Endothelial cell of umbilical vein (primary cell): Measurements from ENCODE around the gene CYB5A. TPM values are rescaled to one million over a fixed set of nuclear protein-coding genes. Genes with fewer than 3 reads are reported as not detected.

ENCODE experiments used
- BruUV-seq: library from RNA; stranded (reverse); fragments of 400-500 nt; replicated peaks from 2 replicates; lab custom pipeline; 2021; lab: Mats Ljungman, UMichigan
- CTCF ChIA-PET: fragments of 300-600, 350-600 bp; sonication (Branson Sonifier 250); formaldehyde crosslinking; loops from one replicate; lab custom pipeline; 2021; ENCODE audit warnings: antibody characterized with exemption, inconsistent platforms; lab: Charles Lee
- POLR2A ChIA-PET: fragments of 300-600, 350-600 bp; sonication (Branson Sonifier 250); formaldehyde crosslinking; loops from one replicate; lab custom pipeline; 2021; ENCODE audit warnings: antibody characterized with exemption, inconsistent platforms; lab: Charles Lee
- DNase-seq: peaks from one replicate; pipeline ENCODE4 v3.0.0-alpha.2; 2011; ENCODE audit warnings: low read depth, low spot score
- FAIRE-seq: peaks from 2 replicates; lab custom pipeline; 2011; peaks lifted over from hg19 to GRCh38; lab: Jason Lieb, UNC
- H2AFZ ChIP-seq: 2 replicates; pipeline ENCODE4 v1.6.0; 2012; ENCODE audit warnings: low read depth, low read length, control low read depth, inconsistent platforms
- H3K27ac ChIP-seq: 2 replicates; pipeline ENCODE4 v1.5.1; 2011; ENCODE audit warnings: low read depth, mild to moderate bottlenecking, control low read depth, low read length, moderate library complexity; ENCODE audit not compliant: insufficient read depth
- H3K27me3 ChIP-seq, 2 experiments: 2 replicates each; pipeline versions ENCODE4 v1.6.0 to v1.6.1; 2011; ENCODE audit warnings: low read length in 2 of 2, mixed read lengths in 1 of 2; ENCODE audit not compliant: control insufficient read depth in 2 of 2, insufficient read depth in 2 of 2
- H3K36me3 ChIP-seq, 2 experiments: 2 replicates in 1 of 2; 3 replicates in 1 of 2; pipeline ENCODE4 v1.5.1; 2011; ENCODE audit warnings: low read length in 2 of 2, mild to moderate bottlenecking in 1 of 2, moderate library complexity in 1 of 2; ENCODE audit not compliant: control insufficient read depth in 2 of 2, insufficient read depth in 2 of 2; ENCODE audit errors: extremely low read depth in 1 of 2
- H3K4me1 ChIP-seq: 3 replicates; pipeline ENCODE4 v1.5.1; 2011; ENCODE audit warnings: mild to moderate bottlenecking, low read length; ENCODE audit not compliant: control insufficient read depth, insufficient read depth; ENCODE audit errors: extremely low read depth
- H3K4me2 ChIP-seq: 2 replicates; pipeline ENCODE4 v1.6.1; 2011; ENCODE audit warnings: low read length, control low read depth, mixed read lengths; ENCODE audit not compliant: insufficient read depth
- H3K4me3 ChIP-seq, 3 experiments: fragments of 200-600 bp in 1 of 3; sonication (generic), shearing (Covaris generic) in 1 of 3; replicated peaks in 1 of 3; 2 replicates each; pipeline ENCODE4 v1.5.1; 2011 to 2016; ENCODE audit warnings: control low read depth in 3 of 3, low read length in 3 of 3, mild to moderate bottlenecking in 2 of 3, inconsistent platforms in 1 of 3, low read depth in 1 of 3, moderate library complexity in 1 of 3; ENCODE audit not compliant: insufficient read depth in 1 of 3
- H3K79me2 ChIP-seq: 2 replicates; pipeline ENCODE4 v1.6.0; 2012; ENCODE audit warnings: low read length, inconsistent platforms; ENCODE audit not compliant: control insufficient read depth, insufficient read depth
- H3K9ac ChIP-seq: replicated peaks from 2 replicates; pipeline ENCODE3; 2011; ENCODE audit warnings: low read length, control low read depth; ENCODE audit not compliant: insufficient read depth; ENCODE audit errors: extremely low read depth
- H3K9me1 ChIP-seq: replicated peaks from 3 replicates; pipeline ENCODE4 v1.6.0; 2011; ENCODE audit warnings: mild to moderate bottlenecking, low read length; ENCODE audit not compliant: control insufficient read depth, insufficient read depth; ENCODE audit errors: extremely low read depth
- H3K9me3 ChIP-seq: replicated peaks from 2 replicates; pipeline ENCODE4 v1.5.1; 2012; ENCODE audit warnings: low read length, inconsistent platforms; ENCODE audit not compliant: control insufficient read depth, insufficient read depth
- H4K20me1 ChIP-seq: replicated peaks from 2 replicates; pipeline ENCODE3; 2011; ENCODE audit warnings: mild to moderate bottlenecking, low read length; ENCODE audit not compliant: control insufficient read depth, insufficient read depth; ENCODE audit errors: extremely low read depth
- CTCF ChIP-seq, 2 donors: IDR thresholded peaks; 1 replicate in 1 of 2; 2 replicates in 1 of 2; pipeline ENCODE4 v1.5.1; 2011; ENCODE audit warnings: low read length in 2 of 2, mild to moderate bottlenecking in 2 of 2, moderate library complexity in 2 of 2, control low read depth in 1 of 2, inconsistent platforms in 1 of 2, low read depth in 1 of 2; ENCODE audit not compliant: insufficient read depth in 1 of 2; ENCODE audit errors: extremely low read depth in 1 of 2
- EZH2 ChIP-seq: IDR thresholded peaks from 2 replicates; pipeline ENCODE4 v1.6.1; 2012; ENCODE audit warnings: borderline replicate concordance, low read depth, mild to moderate bottlenecking, moderate library complexity, low read length, inconsistent platforms; ENCODE audit not compliant: severe bottlenecking
- FOS ChIP-seq: IDR thresholded peaks from 2 replicates; pipeline ENCODE4 v1.6.1; 2011; ENCODE audit warnings: mild to moderate bottlenecking, low read length, moderate library complexity, borderline replicate concordance; ENCODE audit not compliant: insufficient read depth
- GATA2 ChIP-seq: IDR thresholded peaks from 2 replicates; pipeline ENCODE4 v1.7.0; 2011; ENCODE audit warnings: low read depth, mild to moderate bottlenecking, moderate library complexity, mixed read lengths, low read length; ENCODE audit not compliant: insufficient read length, insufficient read depth
- JUN ChIP-seq: IDR thresholded peaks from 2 replicates; pipeline ENCODE4 v1.6.1; 2011; ENCODE audit warnings: borderline replicate concordance, low read depth; ENCODE audit not compliant: insufficient read length, insufficient read depth
- MYC ChIP-seq: IDR thresholded peaks from one replicate; pipeline ENCODE4 v1.6.1; 2011; ENCODE audit warnings: mild to moderate bottlenecking, low read depth, low read length
- POLR2A ChIP-seq: IDR thresholded peaks from 2 replicates; pipeline ENCODE4 v1.6.1; 2012; ENCODE audit warnings: low read depth, mild to moderate bottlenecking, control low read depth, low read length
- POLR2AphosphoS5 ChIP-seq: IDR thresholded peaks from 2 replicates; pipeline ENCODE4 v1.6.1; 2012; ENCODE audit warnings: low read depth, mild to moderate bottlenecking, control low read depth, low read length, moderate library complexity; ENCODE audit not compliant: insufficient read depth
- dilution Hi-C: fragments of 300-500 bp; cut with MboI; formaldehyde crosslinking; loops from one replicate; pipeline ENCODE4 v1.15.0; 2019; ENCODE audit warnings: low sequenced_read_pairs; ENCODE audit not compliant: extremely low pct_ligation_motif_present
- intact Hi-C: fragments of 100-400 bp; cut with micrococcal nuclease; formaldehyde crosslinking; loops from one replicate; pipeline ENCODE4 v1.10.0; 2022
- polyA plus RNA-seq, 4 experiments: library from polyadenylated mRNA; depleted of rRNA in 3 of 4; stranded (reverse) in 3 of 4; unstranded in 1 of 4; fragments of >200 nt; gene quantifications; 2 replicates each; pipeline versions ENCODE4 v1.2.1 to v1.2.3, GENCODE V29; 2011 to 2012; ENCODE audit warnings: missing spikeins in 1 of 4
- total RNA-seq: library from RNA; stranded (reverse); gene quantifications from 2 replicates; pipeline ENCODE4 v1.2.3, GENCODE V29; 2021
- TF ChIP-seq, protein P1 (sequence below): IDR thresholded peaks from 2 replicates; pipeline ENCODE4 v1.6.1; 2011; ENCODE audit not compliant: insufficient read depth, insufficient read length

The CYB5A gene
- total and polyA plus RNA-seq, 2 donors (not counting 3 experiments of a cell fraction or from before 2014, with no cell fraction given): 24.9 to 74.0 TPM

GRCh38 chr18:74219056-74219455 lies 72.7 kb downstream of the CYB5A start:
- H3K9me3 ChIP-seq: no peaks in the 10 kb centered on the region
- no peaks in the 10 kb centered on the region for H3K4me1 ChIP-seq
- no peaks in the 10 kb centered on the region for H3K9me1 ChIP-seq
- TF ChIP-seq FOS: no peak
- no peak for TF ChIP-seq POLR2AphosphoS5
- no peak for TF ChIP-seq MYC
- TF ChIP-seq CTCF (IDR thresholded peaks at IDR 0.05; ENCODE audit: extremely low read depth in 1 of 2, insufficient read depth in 1 of 2, low read depth in 1 of 2, low read length in 2 of 2): no peak
- TF ChIP-seq EZH2: no peak
- TF ChIP-seq GATA2: no peak
- TF ChIP-seq, protein P1, sequence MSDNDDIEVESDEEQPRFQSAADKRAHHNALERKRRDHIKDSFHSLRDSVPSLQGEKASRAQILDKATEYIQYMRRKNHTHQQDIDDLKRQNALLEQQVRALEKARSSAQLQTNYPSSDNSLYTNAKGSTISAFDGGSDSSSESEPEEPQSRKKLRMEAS: no peak
- TF ChIP-seq POLR2A: no peak
- no peak for TF ChIP-seq JUN
- DNase-seq: no peak
- intact Hi-C loops: no loop called here
- dilution Hi-C loops: no loop called here
- no peak overlapping the region for H3K4me2 ChIP-seq
- CTCF ChIA-PET: no interaction called here
- FAIRE-seq: no peak
- no peaks in the 10 kb centered on the region for H3K36me3 ChIP-seq
- no peak overlapping the region for H2AFZ ChIP-seq
- no peaks in the 10 kb centered on the region for H3K27me3 ChIP-seq
- H3K27ac ChIP-seq: no peak overlapping the region
- H3K4me3 ChIP-seq: no peak overlapping the region
- BruUV-seq: no TSS peak
- POLR2A ChIA-PET: no interaction called here
- H3K79me2 ChIP-seq: no peaks in the 10 kb centered on the region
- no peaks in the 10 kb centered on the region for H4K20me1 ChIP-seq
- H3K9ac ChIP-seq: no peak overlapping the region
